K562 (cell line): ENCODE measurements around the gene PPA2. TPM values are rescaled to one million over a fixed set of nuclear protein-coding genes. Genes with fewer than 3 reads are reported as not detected.

Experiments used
- ATAC-seq: fragments of 200-7000 bp; cut with Tn5 transposase; 3 replicates; pipeline ENCODE4 v1.9.1; 2020; ENCODE audit warnings: moderate library complexity
- BruUV-seq: library from RNA; stranded (reverse); fragments of 400-500 nt; replicated peaks from 2 replicates; lab custom pipeline; 2021; lab: Mats Ljungman, UMichigan
- CTCF ChIA-PET: fragments of 300-600 bp; formaldehyde crosslinking; extraction: SDS; loops from one replicate; lab custom pipeline; 2021; ENCODE audit warnings: low intra/inter-chr PET ratio; lab: Yijun Ruan, JAX
- POLR2A ChIA-PET: fragments of 300-600, 350-650 bp; sonication (Branson Sonifier 250); formaldehyde crosslinking; extraction: SDS; loops from one replicate; lab custom pipeline; 2021; ENCODE audit warnings: antibody characterized with exemption, inconsistent platforms; lab: Yijun Ruan, JAX
- DNase-seq, 4 experiments: peaks; one replicate each; pipeline versions ENCODE4 v3.0.0 to v3.0.0-alpha.2; 2011 to 2018; ENCODE audit warnings: low spot score in 3 of 4, mixed read lengths in 3 of 4; ENCODE audit errors: extremely low read depth in 1 of 4
- FAIRE-seq: peaks from 2 replicates; lab custom pipeline; 2011; peaks lifted over from hg19 to GRCh38; lab: Jason Lieb, UNC
- H2AFZ ChIP-seq: 2 replicates; pipeline ENCODE4 v1.6.0; 2011; ENCODE audit warnings: low read depth, low read length, control low read depth, inconsistent platforms
- H3K27ac ChIP-seq: fragments of 200-600 bp; 3 replicates; pipeline ENCODE4 v1.8.0; 2011; ENCODE audit warnings: low read depth, mild to moderate bottlenecking, control low read depth, inconsistent platforms, low read length, moderate library complexity, mixed read lengths; ENCODE audit errors: extremely low read depth
- H3K27me3 ChIP-seq, 2 experiments: fragments of 300-600 bp in 1 of 2; 2 replicates in 1 of 2; 3 replicates in 1 of 2; pipeline versions ENCODE4 v1.6.0 to v1.8.0; 2011; ENCODE audit warnings: inconsistent platforms in 2 of 2, low read length in 2 of 2, mild to moderate bottlenecking in 1 of 2, mixed read lengths in 1 of 2, moderate library complexity in 1 of 2; ENCODE audit not compliant: control insufficient read depth in 2 of 2, insufficient read depth in 2 of 2
- H3K36me3 ChIP-seq: fragments of 300-600 bp; 3 replicates; pipeline ENCODE4 v1.8.0; 2011; ENCODE audit warnings: mild to moderate bottlenecking, low read length, inconsistent platforms; ENCODE audit not compliant: control insufficient read depth, insufficient read depth
- H3K4me1 ChIP-seq, 2 experiments: fragments of 200-600 bp in 1 of 2; replicated peaks in 1 of 2; 2 replicates in 1 of 2; 3 replicates in 1 of 2; pipeline versions ENCODE4 v1.5.1 to v1.8.0; 2011; ENCODE audit warnings: inconsistent platforms in 2 of 2, low read length in 2 of 2, mild to moderate bottlenecking in 1 of 2, mixed read lengths in 1 of 2, moderate library complexity in 1 of 2; ENCODE audit not compliant: control insufficient read depth in 2 of 2, insufficient read depth in 2 of 2
- H3K4me2 ChIP-seq: 2 replicates; pipeline ENCODE4 v1.6.1; 2011; ENCODE audit warnings: low read length, control low read depth, inconsistent platforms, mixed read lengths; ENCODE audit not compliant: insufficient read depth
- H3K4me3 ChIP-seq: fragments of 200-600 bp; sonication (generic), shearing (Covaris generic); 2 replicates; pipeline ENCODE4 v1.5.1; 2016; ENCODE audit warnings: control low read depth, inconsistent platforms
- H3K79me2 ChIP-seq: fragments of 200-600 bp; 3 replicates; pipeline ENCODE4 v1.8.0; 2011; ENCODE audit warnings: low read length, inconsistent platforms; ENCODE audit not compliant: control insufficient read depth, insufficient read depth
- H3K9ac ChIP-seq, 2 experiments: 2 replicates each; pipeline versions ENCODE4 v1.6.0 to v1.6.1; 2011; ENCODE audit warnings: low read depth in 2 of 2, low read length in 2 of 2, control low read depth in 1 of 2, inconsistent platforms in 1 of 2, mild to moderate bottlenecking in 1 of 2, mixed read lengths in 1 of 2; ENCODE audit not compliant: insufficient read depth in 1 of 2
- H3K9me1 ChIP-seq: one replicate; pipeline ENCODE4 v1.6.0; 2011; ENCODE audit warnings: inconsistent platforms, mild to moderate bottlenecking, low read length, moderate library complexity; ENCODE audit not compliant: control insufficient read depth, insufficient read depth
- H3K9me3 ChIP-seq: replicated peaks from 2 replicates; pipeline ENCODE4 v1.5.1; 2011; ENCODE audit warnings: low read depth, low read length, inconsistent platforms; ENCODE audit not compliant: control insufficient read depth, insufficient read depth
- H4K20me1 ChIP-seq: replicated peaks from 2 replicates; pipeline ENCODE4 v1.6.1; 2011; ENCODE audit warnings: low read length, inconsistent platforms, mixed read lengths; ENCODE audit not compliant: control insufficient read depth, insufficient read depth
- CREM ChIP-seq: IDR thresholded peaks from 2 replicates; pipeline ENCODE4 v1.6.1; 2014; ENCODE audit warnings: antibody characterized with exemption, low read depth
- HMG20B ChIP-seq: fragments of 250-450 bp; sonication (Bioruptor Pico); IDR thresholded peaks from 2 replicates; pipeline ENCODE4 v1.5.0; 2021; ENCODE audit warnings: mild to moderate bottlenecking
- MCM5 ChIP-seq: fragments of 450-650 bp; IDR thresholded peaks from 2 replicates; pipeline ENCODE4 v1.6.1; 2016; ENCODE audit warnings: low read depth
- NEUROD1 ChIP-seq: fragments of 150-350 bp; IDR thresholded peaks from 2 replicates; pipeline ENCODE4 v1.6.1; 2014; ENCODE audit warnings: borderline replicate concordance, low read length, low read depth; ENCODE audit not compliant: partially characterized antibody
- RBFOX2 ChIP-seq: fragments of 200-400 bp; formaldehyde crosslinking; IDR thresholded peaks from 2 replicates; pipeline ENCODE4 v1.6.1; 2017; ENCODE audit warnings: low read depth, mild to moderate bottlenecking, low read length, moderate library complexity
- SAFB2 ChIP-seq: fragments of 200-400 bp; formaldehyde crosslinking; IDR thresholded peaks from 2 replicates; pipeline ENCODE4 v1.6.1; 2018; ENCODE audit warnings: borderline replicate concordance, low read length, low read depth, moderate library complexity; ENCODE audit not compliant: severe bottlenecking
- ZBTB2 ChIP-seq: fragments of 450-650 bp; IDR thresholded peaks from 2 replicates; pipeline ENCODE4 v1.6.1; 2016; ENCODE audit warnings: antibody characterized with exemption
- ZNF232 ChIP-seq: sonication (generic); formaldehyde crosslinking; IDR thresholded peaks from 2 replicates; pipeline ENCODE4 v1.8.0; 2022; ENCODE audit warnings: mild to moderate bottlenecking, missing genetic modification reagents
- WGBS: fragments of 100-300 bp; shearing (Covaris generic); methylation state at CpG from one replicate; pipeline ENCODE4 v1.1.6; 2016; ENCODE audit warnings: low coverage, mixed read lengths; ENCODE audit not compliant: insufficient coverage; ENCODE audit errors: missing lambda C conversion rate; 5-methylcytosine and 5-hydroxymethylcytosine counted together
- in situ Hi-C: fragments of 300-500 bp; cut with MboI; formaldehyde crosslinking; loops from 4 replicates; pipeline ENCODE4 v1.15.0; 2018; ENCODE audit warnings: inconsistent platforms, mixed read lengths
- intact Hi-C: fragments of 100-400 bp; cut with micrococcal nuclease; formaldehyde crosslinking; loops from 2 replicates; pipeline ENCODE4 v1.14.2; 2022
- polyA plus RNA-seq, 8 experiments: library from polyadenylated mRNA; depleted of rRNA in 4 of 8; stranded (reverse) in 5 of 8; unstranded in 3 of 8; fragments of >200 nt; fragmentation: Nextera tagmentation in 2 of 8; fragmentation: Illumina TruSeq in 1 of 8; extraction: Ambion mirVana in 2 of 8; extraction: Trizol in 1 of 8; gene quantifications; 2 replicates each; pipeline versions ENCODE4 v1.2.1 to v1.2.3, GENCODE V29; 2011 to 2014; ENCODE audit warnings: inconsistent platforms in 1 of 8, missing spikeins in 1 of 8
- total RNA-seq, 7 experiments: library from RNA; depleted of rRNA in 6 of 7; stranded (reverse); fragments of >200 nt in 6 of 7; fragmentation: Illumina TruSeq in 2 of 7; extraction: Trizol in 2 of 7; gene quantifications; 2 replicates each; pipeline versions ENCODE4 v1.2.1 to v1.2.3, GENCODE V29; 2011 to 2021; ENCODE audit warnings: low replicate concordance in 1 of 7
- TF ChIP-seq, protein P1 (sequence below): IDR thresholded peaks from 2 replicates; pipeline ENCODE4 v1.6.1; 2011; ENCODE audit not compliant: insufficient read length; ENCODE audit errors: extremely low read depth
- TF ChIP-seq, protein P2 (sequence below): fragments of 450-650 bp; IDR thresholded peaks from 2 replicates; pipeline ENCODE4 v1.7.0; 2016; ENCODE audit warnings: borderline replicate concordance

Gene PPA2
- total and polyA plus RNA-seq, 9 of the 15 experiments (the other 6 are each of a cell fraction or from before 2014, with no cell fraction given) = 48.3 to 190 (median 109) TPM

- no peak overlapping the region for H3K9ac ChIP-seq
- 94% methylated on average over 6 of the region's 6 CpGs for WGBS
- no peak for ATAC-seq
- no peak for FAIRE-seq
- in situ Hi-C loops = no loop called here
- no peak for DNase-seq
- intact Hi-C loops = no loop called here
- H2AFZ ChIP-seq = no peak overlapping the region
- no peak overlapping the region for H3K4me3 ChIP-seq
- peaks cover 3% of the 10 kb centered on the region; the same call in 1 of the 2 replicates for H3K9me3 ChIP-seq
- TF ChIP-seq MCM5 = no peak
- TF ChIP-seq ZNF232 = no peak
- TF ChIP-seq RBFOX2 = no peak
- TF ChIP-seq HMG20B (CRISPR knock-in tag) = no peak
- TF ChIP-seq SAFB2 = no peak
- TF ChIP-seq CREM = no peak
- TF ChIP-seq, protein P1, sequence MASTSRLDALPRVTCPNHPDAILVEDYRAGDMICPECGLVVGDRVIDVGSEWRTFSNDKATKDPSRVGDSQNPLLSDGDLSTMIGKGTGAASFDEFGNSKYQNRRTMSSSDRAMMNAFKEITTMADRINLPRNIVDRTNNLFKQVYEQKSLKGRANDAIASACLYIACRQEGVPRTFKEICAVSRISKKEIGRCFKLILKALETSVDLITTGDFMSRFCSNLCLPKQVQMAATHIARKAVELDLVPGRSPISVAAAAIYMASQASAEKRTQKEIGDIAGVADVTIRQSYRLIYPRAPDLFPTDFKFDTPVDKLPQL = no peak
- no peaks in the 10 kb centered on the region for H3K4me1 ChIP-seq
- no peaks in the 10 kb centered on the region for H3K27me3 ChIP-seq
- no peak overlapping the region for H3K27ac ChIP-seq
- no peaks in the 10 kb centered on the region for H4K20me1 ChIP-seq
- CTCF ChIA-PET = no interaction called here
- H3K9me1 ChIP-seq = no peaks in the 10 kb centered on the region
- H3K36me3 ChIP-seq = peaks cover 49% of the 10 kb centered on the region; the same call in 2 of the 3 replicates
- no peak overlapping the region for H3K4me2 ChIP-seq
- no TSS peak for BruUV-seq
- no peaks in the 10 kb centered on the region for H3K79me2 ChIP-seq
- POLR2A ChIA-PET = no interaction called here
Observed at GRCh38 chr4:105437637-105438036, 36.2 kb downstream of the PPA2 start.

DNA sequence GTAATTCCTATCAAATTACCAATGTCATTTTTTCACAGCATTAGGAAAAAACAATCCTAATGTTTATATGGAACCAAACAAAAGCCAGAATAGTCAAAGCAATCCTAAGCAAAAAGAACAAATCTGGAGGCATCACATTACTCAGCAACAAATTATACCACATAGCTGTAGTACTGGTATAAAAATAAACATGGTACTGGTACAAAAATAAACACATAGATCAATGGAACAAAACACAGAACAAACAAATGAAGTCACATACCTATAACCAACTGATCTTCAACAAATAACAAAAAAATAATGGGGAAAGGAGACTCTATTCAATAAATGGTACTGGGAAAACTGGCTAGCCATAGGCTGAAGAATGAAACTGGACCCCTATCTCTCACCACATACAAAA lies 37.4 kb downstream of the PPA2 start:
- DNase-seq = no peak
- H3K4me1 ChIP-seq = no peaks in the 10 kb centered on the region
- in situ Hi-C loops (no loop called here), intact Hi-C loops (no loop called here)
- no peak overlapping the region for H3K4me2 ChIP-seq
- H3K36me3 ChIP-seq = peaks cover 50% of the 10 kb centered on the region; the same call in 2 of the 3 replicates
- BruUV-seq = no TSS peak
- POLR2A ChIA-PET = no interaction called here
- H3K4me3 ChIP-seq = no peak overlapping the region
- no peak overlapping the region for H3K9ac ChIP-seq
- H4K20me1 ChIP-seq = no peaks in the 10 kb centered on the region
- H3K27me3 ChIP-seq = no peaks in the 10 kb centered on the region
- peaks cover 3% of the 10 kb centered on the region; the same call in 1 of the 2 replicates for H3K9me3 ChIP-seq
- H3K27ac ChIP-seq = no peak overlapping the region
- H3K79me2 ChIP-seq = no peaks in the 10 kb centered on the region
- no peak for ATAC-seq
- H2AFZ ChIP-seq = no peak overlapping the region
- FAIRE-seq = no peak
- H3K9me1 ChIP-seq = no peaks in the 10 kb centered on the region
- CTCF ChIA-PET = no interaction called here
- TF ChIP-seq, protein P2, sequence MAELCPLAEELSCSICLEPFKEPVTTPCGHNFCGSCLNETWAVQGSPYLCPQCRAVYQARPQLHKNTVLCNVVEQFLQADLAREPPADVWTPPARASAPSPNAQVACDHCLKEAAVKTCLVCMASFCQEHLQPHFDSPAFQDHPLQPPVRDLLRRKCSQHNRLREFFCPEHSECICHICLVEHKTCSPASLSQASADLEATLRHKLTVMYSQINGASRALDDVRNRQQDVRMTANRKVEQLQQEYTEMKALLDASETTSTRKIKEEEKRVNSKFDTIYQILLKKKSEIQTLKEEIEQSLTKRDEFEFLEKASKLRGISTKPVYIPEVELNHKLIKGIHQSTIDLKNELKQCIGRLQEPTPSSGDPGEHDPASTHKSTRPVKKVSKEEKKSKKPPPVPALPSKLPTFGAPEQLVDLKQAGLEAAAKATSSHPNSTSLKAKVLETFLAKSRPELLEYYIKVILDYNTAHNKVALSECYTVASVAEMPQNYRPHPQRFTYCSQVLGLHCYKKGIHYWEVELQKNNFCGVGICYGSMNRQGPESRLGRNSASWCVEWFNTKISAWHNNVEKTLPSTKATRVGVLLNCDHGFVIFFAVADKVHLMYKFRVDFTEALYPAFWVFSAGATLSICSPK = no peak
- TF ChIP-seq NEUROD1 = no peak
- TF ChIP-seq ZBTB2 = no peak
